K562 treated with DMSO at 1 percent for 12 hours (cell line): ENCODE data around the gene GPR12. TPM values are rescaled to one million over a fixed set of nuclear protein-coding genes. Genes with fewer than 3 reads are reported as not detected.

Experiments
- total RNA-seq: library from RNA; unstranded; fragments of 300-600 nt; gene quantifications from 2 replicates; pipeline ENCODE4 v1.2.3, GENCODE V29; 2022; ENCODE audit not compliant: insufficient read depth

The GPR12 gene
- not detected in 2 replicates for total RNA-seq

GRCh38 chr13:26759907-26760831, at the start of gene GPR12:
Gene GPR12 (minus strand): TSS chr13:26760786. CDS start chr13:26759827, 959 bp downstream.

Other genes with a start within 250 kb of the GPR12 start
- gene WASF3, start 203.1 kb downstream of the GPR12 start, total RNA-seq = 0.16 TPM in 1 of 2 replicates, not detected in the other